ENCODE results near the gene MYMX. TPM values are rescaled to one million over a fixed set of nuclear protein-coding genes. Genes with fewer than 3 reads are reported as not detected.

MYMX gene
- polyA plus RNA-seq, 1 donor from 2014 or later: not detected

DNA sequence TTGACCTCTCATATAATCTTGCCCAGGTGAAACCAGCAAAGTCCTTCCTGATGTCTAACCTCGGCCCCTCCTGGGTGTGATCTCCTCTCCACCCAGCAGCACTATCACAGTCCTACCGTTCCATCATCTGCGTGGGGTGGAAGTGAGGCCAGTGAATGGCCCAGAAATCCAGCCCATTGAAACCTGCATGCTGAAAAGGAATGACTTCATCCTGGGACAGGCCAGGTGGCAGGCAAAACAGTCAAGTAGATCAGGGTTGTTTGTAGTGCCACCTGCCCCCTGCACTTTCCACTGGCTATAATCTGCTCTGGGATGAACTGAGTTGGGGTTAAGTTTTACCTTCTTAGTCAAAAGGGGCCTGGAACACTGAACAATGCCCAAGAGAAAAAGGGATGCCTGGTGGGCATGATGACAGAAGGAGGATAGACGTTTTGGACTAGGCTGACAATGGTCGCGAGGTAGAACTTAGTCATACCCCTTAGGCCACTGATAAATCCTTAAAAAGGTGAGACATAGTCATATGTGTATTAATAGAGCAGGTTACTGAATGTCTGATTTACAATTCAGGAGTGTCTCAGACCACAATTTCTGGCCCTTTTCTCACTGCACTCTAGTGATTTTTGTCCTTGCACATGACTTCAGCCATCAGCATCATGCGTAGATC, 22.1 kb downstream of the MYMX start:
- H3K4me3 ChIP-seq (ENCODE audit: low read length): no peak overlapping the region
- no peaks in the 10 kb centered on the region for H4K20me1 ChIP-seq (ENCODE audit: insufficient read depth)
- H2AFZ ChIP-seq (ENCODE audit: low read depth, low read length): no peak overlapping the region
- no peaks in the 10 kb centered on the region for H3K27me3 ChIP-seq (ENCODE audit: insufficient read depth, low read depth, low read length)
- H3K4me2 ChIP-seq (ENCODE audit: low read length): no peak overlapping the region
- TF ChIP-seq RAD21 (conservative IDR thresholded peaks at IDR 0.05) (no peak), EP300 (conservative IDR thresholded peaks at IDR 0.05; ENCODE audit: poor library complexity, severe bottlenecking) (no peak), TAF1 (IDR thresholded peaks at IDR 0.05; ENCODE audit: low read depth) (no peak), MXI1 (conservative IDR thresholded peaks at IDR 0.05; ENCODE audit: poor library complexity, severe bottlenecking) (no peak)
- no peaks in the 10 kb centered on the region for H3K9me3 ChIP-seq (ENCODE audit: low read length)
- H3K9ac ChIP-seq (ENCODE audit: low read length): no peak overlapping the region
- no peaks in the 10 kb centered on the region for H3F3A ChIP-seq (ENCODE audit: insufficient read depth, low read length, poor library complexity, severe bottlenecking)
- no peaks in the 10 kb centered on the region for H3K9me2 ChIP-seq (ENCODE audit: insufficient read depth, low read length)
- H3K36me3 ChIP-seq (ENCODE audit: insufficient read depth, low read length): no peaks in the 10 kb centered on the region
- H3K79me2 ChIP-seq (replicated peaks; ENCODE audit: insufficient read depth, low read length): no peaks in the 10 kb centered on the region
- no peak overlapping the region for H3K27ac ChIP-seq (ENCODE audit: low read length)

DNA sequence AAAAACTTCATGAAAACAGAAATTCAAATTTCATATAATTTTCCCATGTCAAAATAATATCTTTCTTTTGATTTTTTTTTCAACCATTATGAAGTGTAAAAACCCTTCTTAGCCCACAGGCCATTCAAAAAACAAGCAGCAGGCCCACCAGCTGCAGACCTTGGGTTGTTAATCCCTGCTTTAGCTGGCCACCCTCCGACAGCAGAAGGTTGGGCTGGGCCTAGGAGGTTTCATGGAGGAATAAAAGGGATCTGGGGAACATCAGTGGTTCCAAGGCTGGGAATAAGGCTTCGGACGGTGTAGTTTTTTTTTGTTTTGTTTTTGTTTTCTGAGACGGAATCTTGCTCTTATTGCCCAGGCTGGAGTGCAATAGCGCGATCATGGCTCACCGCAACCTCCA, 26.6 kb downstream of the MYMX start:
- Histone ChIP-seq H2AFZ (ENCODE audit: low read depth, low read length) (no peak overlapping the region), H3K27me3 (ENCODE audit: insufficient read depth, low read depth, low read length) (no peaks in the 10 kb centered on the region), H3F3A (ENCODE audit: insufficient read depth, low read length, poor library complexity, severe bottlenecking) (no peaks in the 10 kb centered on the region), H3K9me2 (ENCODE audit: insufficient read depth, low read length) (no peaks in the 10 kb centered on the region), H3K27ac (ENCODE audit: low read length) (no peak overlapping the region), H3K79me2 (replicated peaks; ENCODE audit: insufficient read depth, low read length) (peaks cover 14% of the 10 kb centered on the region), H3K36me3 (ENCODE audit: insufficient read depth, low read length) (no peaks in the 10 kb centered on the region), H3K4me2 (ENCODE audit: low read length) (no peak overlapping the region), H3K9ac (ENCODE audit: low read length) (no peak overlapping the region), H4K20me1 (ENCODE audit: insufficient read depth) (no peaks in the 10 kb centered on the region), H3K9me3 (ENCODE audit: low read length) (no peaks in the 10 kb centered on the region), H3K4me3 (ENCODE audit: low read length) (no peak overlapping the region)
- TF ChIP-seq EP300 (conservative IDR thresholded peaks at IDR 0.05; ENCODE audit: poor library complexity, severe bottlenecking): no peak
- TF ChIP-seq POLR2AphosphoS5 (IDR thresholded peaks at IDR 0.05): no peak
- TF ChIP-seq TAF1 (IDR thresholded peaks at IDR 0.05; ENCODE audit: low read depth): no peak

DNA sequence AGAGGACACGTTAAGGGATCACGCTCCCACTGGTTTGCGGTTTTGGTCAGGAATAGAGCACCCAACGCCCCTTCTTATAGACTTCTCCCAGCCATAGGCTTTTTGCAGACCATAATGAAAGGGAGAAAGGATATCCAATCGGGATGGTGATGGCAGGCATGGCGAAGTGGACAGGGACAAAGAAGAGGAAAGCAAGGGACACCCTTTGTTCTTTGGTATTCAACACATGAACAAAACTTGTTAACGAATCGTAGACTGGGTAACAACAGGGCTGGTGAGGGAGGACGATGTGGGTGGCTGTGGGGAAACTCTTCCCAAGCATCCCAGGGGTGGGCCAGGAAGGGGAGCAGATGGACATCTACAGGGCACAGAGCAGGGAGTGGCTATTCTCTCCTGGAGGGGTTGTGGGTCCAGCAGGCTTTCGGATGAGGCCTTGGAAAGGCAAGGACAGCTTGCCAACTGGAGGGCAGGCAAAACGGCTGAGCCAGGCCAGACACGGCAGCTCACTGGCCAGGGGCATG, 28.7 kb downstream of the MYMX start:
- H3K9me3 ChIP-seq (ENCODE audit: low read length): no peaks in the 10 kb centered on the region
- TF ChIP-seq MXI1 (conservative IDR thresholded peaks at IDR 0.05; ENCODE audit: poor library complexity, severe bottlenecking) (no peak), RAD21 (conservative IDR thresholded peaks at IDR 0.05) (no peak), EP300 (conservative IDR thresholded peaks at IDR 0.05; ENCODE audit: poor library complexity, severe bottlenecking) (no peak), TAF1 (IDR thresholded peaks at IDR 0.05; ENCODE audit: low read depth) (no peak), EZH2 (IDR thresholded peaks at IDR 0.05; ENCODE audit: borderline replicate concordance, insufficient read depth, low read length, poor library complexity, severe bottlenecking) (no peak)
- TF ChIP-seq, protein P1, sequence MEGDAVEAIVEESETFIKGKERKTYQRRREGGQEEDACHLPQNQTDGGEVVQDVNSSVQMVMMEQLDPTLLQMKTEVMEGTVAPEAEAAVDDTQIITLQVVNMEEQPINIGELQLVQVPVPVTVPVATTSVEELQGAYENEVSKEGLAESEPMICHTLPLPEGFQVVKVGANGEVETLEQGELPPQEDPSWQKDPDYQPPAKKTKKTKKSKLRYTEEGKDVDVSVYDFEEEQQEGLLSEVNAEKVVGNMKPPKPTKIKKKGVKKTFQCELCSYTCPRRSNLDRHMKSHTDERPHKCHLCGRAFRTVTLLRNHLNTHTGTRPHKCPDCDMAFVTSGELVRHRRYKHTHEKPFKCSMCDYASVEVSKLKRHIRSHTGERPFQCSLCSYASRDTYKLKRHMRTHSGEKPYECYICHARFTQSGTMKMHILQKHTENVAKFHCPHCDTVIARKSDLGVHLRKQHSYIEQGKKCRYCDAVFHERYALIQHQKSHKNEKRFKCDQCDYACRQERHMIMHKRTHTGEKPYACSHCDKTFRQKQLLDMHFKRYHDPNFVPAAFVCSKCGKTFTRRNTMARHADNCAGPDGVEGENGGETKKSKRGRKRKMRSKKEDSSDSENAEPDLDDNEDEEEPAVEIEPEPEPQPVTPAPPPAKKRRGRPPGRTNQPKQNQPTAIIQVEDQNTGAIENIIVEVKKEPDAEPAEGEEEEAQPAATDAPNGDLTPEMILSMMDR (IDR thresholded peaks at IDR 0.05; ENCODE audit: poor library complexity, severe bottlenecking): no peak
- peak overlapping the region; percentile 74 for H2AFZ ChIP-seq (ENCODE audit: low read depth, low read length)
- H4K20me1 ChIP-seq (ENCODE audit: insufficient read depth): peaks cover 5% of the 10 kb centered on the region
- peaks cover 6% of the 10 kb centered on the region for H3K36me3 ChIP-seq (ENCODE audit: insufficient read depth, low read length)
- peak overlapping the region; percentile 93 for H3K9ac ChIP-seq (ENCODE audit: low read length)
- no peaks in the 10 kb centered on the region for H3F3A ChIP-seq (ENCODE audit: insufficient read depth, low read length, poor library complexity, severe bottlenecking)
- H3K4me2 ChIP-seq (ENCODE audit: low read length): no peak overlapping the region
- no peaks in the 10 kb centered on the region for H3K9me2 ChIP-seq (ENCODE audit: insufficient read depth, low read length)
- H3K27me3 ChIP-seq (ENCODE audit: insufficient read depth, low read depth, low read length): no peaks in the 10 kb centered on the region
- H3K27ac ChIP-seq (ENCODE audit: low read length): peak overlapping the region; percentile 94
- H3K4me3 ChIP-seq (ENCODE audit: low read length): peak overlapping the region; percentile 99
- H3K79me2 ChIP-seq (replicated peaks; ENCODE audit: insufficient read depth, low read length): peaks cover 35% of the 10 kb centered on the region

Data from neural cell (in vitro differentiated cells).